BLaER1 treated with 17β-estradiol and CSF1 and Interleukin-3, amounts not matched to agents 10 nM and 100 nM (cell line): ENCODE results near the gene GNG3.
"Not testable (repeated sequence)": the region's sequence is repeated elsewhere in the genome, so short reads cannot be mapped to it uniquely, and the experiment has no call there.

ENCODE experiments used
- H3K27ac ChIP-seq, 11 experiments: shearing (Covaris generic); formaldehyde crosslinking; 2 replicates each; pipeline ENCODE4 v1.8.1; 2022
- H3K27me3 ChIP-seq, 11 experiments: shearing (Covaris generic); formaldehyde crosslinking; 2 replicates each; pipeline ENCODE4 v1.8.1; 2022
- H3K36me3 ChIP-seq, 11 experiments: shearing (Covaris generic); formaldehyde crosslinking; 2 replicates each; pipeline ENCODE4 v1.8.1; 2022
- H3K4me1 ChIP-seq, 10 experiments: shearing (Covaris generic); formaldehyde crosslinking; 2 replicates each; pipeline ENCODE4 v1.8.1; 2022
- H3K4me2 ChIP-seq, 11 experiments: shearing (Covaris generic); formaldehyde crosslinking; 2 replicates each; pipeline ENCODE4 v1.8.1; 2022
- H3K4me3 ChIP-seq, 10 experiments: shearing (Covaris generic); formaldehyde crosslinking; 2 replicates each; pipeline ENCODE4 v1.8.1; 2022
- H3K9ac ChIP-seq, 11 experiments: shearing (Covaris generic); formaldehyde crosslinking; 2 replicates each; pipeline ENCODE4 v1.8.1; 2022
- H3K9me3 ChIP-seq, 11 experiments: shearing (Covaris generic); formaldehyde crosslinking; replicated peaks in 1 of 11; 2 replicates each; pipeline ENCODE4 v1.8.1; 2022
- H4K20me1 ChIP-seq, 11 experiments: shearing (Covaris generic); formaldehyde crosslinking; 2 replicates each; pipeline ENCODE4 v1.8.1; 2022
- Cebpa-rat ChIP-seq, 11 experiments: shearing (Covaris generic); IDR thresholded peaks; 2 replicates each; pipeline ENCODE4 v1.8.1; 2022

Gene GNG3

DNA sequence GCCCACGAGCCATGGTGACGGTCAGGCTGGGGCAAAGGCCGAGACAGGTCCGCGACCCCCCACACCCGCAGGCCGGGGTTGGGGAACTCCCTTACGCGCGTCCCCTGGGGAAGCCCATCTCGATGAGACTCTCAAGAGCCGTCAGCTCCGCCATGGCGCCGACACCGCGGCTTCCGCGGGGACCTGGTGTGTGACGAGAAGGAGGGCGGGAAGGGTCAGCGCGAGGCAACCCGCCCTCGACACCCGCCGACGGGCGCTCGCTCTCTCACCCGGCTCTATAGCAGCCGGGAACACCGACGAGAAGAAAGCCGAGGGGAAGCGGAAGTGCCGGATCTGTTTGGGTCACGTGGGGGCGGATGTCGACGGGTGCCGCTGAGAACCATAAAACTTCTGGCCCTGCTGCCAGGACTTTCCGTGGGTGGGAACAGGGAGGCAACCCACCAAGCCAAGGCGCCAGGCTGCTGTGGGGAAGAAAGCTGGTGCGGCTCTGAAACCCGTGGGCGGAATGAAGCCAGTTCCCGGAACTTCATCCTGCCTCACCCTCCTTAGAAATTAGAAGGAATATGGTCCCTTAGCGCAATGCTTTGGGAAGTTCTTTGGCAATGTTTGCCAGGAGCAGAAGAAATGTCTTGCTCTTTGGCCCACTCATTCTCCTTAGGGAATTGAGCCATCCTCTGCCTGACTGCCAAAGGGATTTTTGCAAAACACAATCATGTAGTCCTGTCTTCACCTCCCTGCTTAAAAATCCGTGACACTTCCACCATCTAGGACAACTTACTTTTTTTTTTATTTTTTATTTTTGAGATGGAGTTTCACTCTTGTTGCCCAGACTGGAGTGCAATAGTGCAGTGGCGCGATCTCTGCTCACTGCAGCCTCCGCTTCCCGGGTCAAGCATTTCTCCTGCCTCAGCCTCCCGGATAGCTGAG lies 28.4 kb upstream of the GNG3 start, which contains the start of gene UBXN1:
TSS of gene UBXN1 (minus strand) at position 304 of the 927 bp plus-strand sequence. CDS start at position 154, 150 bp downstream.
- peak in 2 of 11 experiments; percentile 42 to 62; a peak in 2 of 22 replicates for TF ChIP-seq Cebpa-rat (IDR thresholded peaks at IDR 0.05)
- peak within 1 kb of the TSS; percentile 71 to 97 (median 92) for H3K4me2 ChIP-seq

DNA sequence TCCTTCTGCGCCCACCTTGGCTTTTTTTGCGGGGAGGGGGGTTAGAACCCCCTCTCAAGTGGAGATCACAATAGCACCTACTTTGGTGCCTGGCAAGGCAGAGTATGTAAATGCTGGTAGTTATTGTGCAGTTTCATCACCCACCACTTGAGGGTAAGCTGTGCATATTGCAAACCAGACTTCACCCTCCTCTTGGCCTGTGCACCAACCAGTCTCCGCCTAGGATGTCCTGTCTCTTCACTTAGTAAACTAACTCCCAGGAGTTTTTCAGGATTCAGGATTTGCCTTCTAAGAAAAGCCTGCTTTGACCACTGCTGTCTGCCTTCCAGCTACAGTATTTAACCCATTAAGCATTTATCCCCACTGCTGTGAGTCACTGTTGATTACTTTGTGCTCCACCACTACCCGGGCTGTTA lies 26.6 kb upstream of the GNG3 start:
- H3K9ac ChIP-seq = peak overlapping the region in 6 of 11 experiments; percentile 19 to 98 (median 36); a peak in 7 of 22 replicates
- H3K4me2 ChIP-seq = peak overlapping the region in 7 of 11 experiments; percentile 8 to 96 (median 44); a peak in 9 of 22 replicates
- peaks cover 35 to 48% (median 43%) of the 10 kb centered on the region in 10 experiments for H3K4me1 ChIP-seq
- no peak overlapping the region for H3K4me3 ChIP-seq
- peak overlapping the region in 9 of 11 experiments; percentile 4 to 96 (median 93); a peak in 13 of 22 replicates for H3K27ac ChIP-seq
- TF ChIP-seq Cebpa-rat (IDR thresholded peaks at IDR 0.05) = no peak
- H3K36me3 ChIP-seq = peaks cover 21 to 24% (median 23%) of the 10 kb centered on the region in 11 experiments
- H4K20me1 ChIP-seq = peaks cover 0 to 25% (median 16%) of the 10 kb centered on the region in 11 experiments; a peak in 11 of 22 replicates
- no peaks in the 10 kb centered on the region for H3K9me3 ChIP-seq
- H3K27me3 ChIP-seq = no peaks in the 10 kb centered on the region

More for the DNA sequence above, 28.4 kb upstream of the GNG3 start, which contains the start of gene UBXN1:
- Histone ChIP-seq H4K20me1 (peaks cover 0 to 26% (median 16%) of the 10 kb centered on the region in 11 experiments; a peak in 11 of 22 replicates), H3K36me3 (peaks cover 39 to 42% (median 41%) of the 10 kb centered on the region in 11 experiments), H3K9ac (peak within 1 kb of the TSS; percentile 92 to 98 (median 97)), H3K4me1 (peaks cover 35 to 51% (median 46%) of the 10 kb centered on the region in 10 experiments), H3K27ac (peak within 1 kb of the TSS; percentile 87 to 96 (median 93)), H3K27me3 (no peaks in the 10 kb centered on the region), H3K4me3 (peak within 1 kb of the TSS; percentile 81 to 99 (median 97)), H3K9me3 (no peaks in the 10 kb centered on the region)

DNA sequence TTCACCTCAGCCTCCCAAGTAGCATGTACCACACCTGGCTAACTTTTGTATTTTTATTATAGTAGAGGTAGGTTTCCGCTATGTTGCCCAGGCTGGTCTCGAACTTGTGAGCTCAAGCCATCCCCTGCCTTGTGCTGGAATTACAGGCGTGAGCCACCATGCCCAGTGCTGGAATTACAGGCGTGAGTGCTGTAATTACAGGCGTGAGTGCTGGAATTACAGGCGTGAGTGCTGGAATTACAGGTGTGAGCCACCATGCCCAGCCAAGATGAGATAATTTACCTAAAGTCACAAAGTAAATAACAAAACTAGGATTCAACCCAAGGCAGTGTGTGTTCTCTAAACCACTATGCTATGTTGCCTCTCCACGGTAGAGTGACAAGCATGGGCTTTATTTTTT lies 25.0 kb upstream of the GNG3 start:
- TF ChIP-seq Cebpa-rat (IDR thresholded peaks at IDR 0.05) = no peak

DNA sequence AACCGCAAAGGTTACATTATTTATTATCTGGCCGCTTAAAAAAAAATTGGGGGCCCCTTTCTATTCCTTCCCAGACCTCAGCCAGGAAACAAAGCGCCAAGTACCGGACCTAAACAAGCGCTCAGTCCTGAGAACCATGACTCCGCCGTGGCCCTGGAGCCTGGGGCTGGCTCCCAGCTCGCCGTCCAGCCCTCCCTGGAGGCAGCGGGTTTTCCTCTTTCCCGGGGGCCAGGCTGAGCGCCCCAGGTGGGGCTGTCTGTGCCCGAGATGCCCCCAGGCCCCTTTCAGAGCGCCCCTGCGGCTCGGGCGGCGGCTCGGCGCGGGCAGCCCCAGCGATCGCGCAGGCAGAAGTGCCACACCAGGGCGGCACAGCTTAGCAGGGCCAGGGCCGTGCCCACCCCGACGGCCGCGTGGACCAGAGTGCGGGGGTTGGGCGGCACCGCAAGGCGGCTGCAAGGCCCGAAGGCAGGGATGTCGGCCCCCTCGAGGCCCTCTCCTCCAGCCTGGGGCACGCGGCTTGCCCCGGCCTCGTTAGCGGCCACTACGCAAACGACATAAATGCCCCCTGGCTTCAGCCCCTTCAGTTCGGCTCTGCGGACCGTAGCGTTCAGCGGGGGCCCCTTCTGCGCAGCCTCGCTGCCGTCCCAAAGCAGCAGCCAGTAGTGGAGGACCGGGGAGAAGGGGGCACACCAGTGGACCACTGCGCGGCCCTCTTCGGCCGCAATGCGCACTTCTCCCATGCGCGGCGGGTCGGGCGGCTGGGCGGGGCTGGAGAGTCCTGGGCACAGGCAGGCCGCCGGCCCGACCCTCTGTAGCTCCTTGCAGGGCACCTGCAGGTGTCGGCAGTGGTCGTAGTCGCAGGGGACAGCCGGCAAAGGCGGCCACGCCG lies 19.7 kb upstream of the GNG3 start:
- Histone ChIP-seq H3K4me1 (no peaks in the 10 kb centered on the region), H4K20me1 (peaks cover 0 to 9% (median 0%) of the 10 kb centered on the region in 11 experiments; a peak in 1 of 22 replicates), H3K4me3 (no peak overlapping the region), H3K4me2 (no peak overlapping the region), H3K9ac (no peak overlapping the region), H3K9me3 (no peaks in the 10 kb centered on the region), H3K27ac (no peak overlapping the region), H3K36me3 (peaks cover 31 to 37% (median 35%) of the 10 kb centered on the region in 11 experiments), H3K27me3 (no peaks in the 10 kb centered on the region)
- TF ChIP-seq Cebpa-rat (IDR thresholded peaks at IDR 0.05) = no peak

More for the DNA sequence above, 25.0 kb upstream of the GNG3 start:
- H3K27ac ChIP-seq = no peak overlapping the region
- H3K4me1 ChIP-seq = peaks cover 22 to 32% (median 29%) of the 10 kb centered on the region in 10 experiments
- H3K36me3 ChIP-seq = peaks cover 4 to 7% (median 6%) of the 10 kb centered on the region in 11 experiments
- no peak overlapping the region for H3K4me2 ChIP-seq
- no peaks in the 10 kb centered on the region for H3K27me3 ChIP-seq
- H4K20me1 ChIP-seq = peaks cover 0 to 8% (median 4%) of the 10 kb centered on the region in 11 experiments; a peak in 8 of 22 replicates
- H3K4me3 ChIP-seq = no peak overlapping the region
- H3K9ac ChIP-seq = no peak overlapping the region
- no peaks in the 10 kb centered on the region for H3K9me3 ChIP-seq

DNA sequence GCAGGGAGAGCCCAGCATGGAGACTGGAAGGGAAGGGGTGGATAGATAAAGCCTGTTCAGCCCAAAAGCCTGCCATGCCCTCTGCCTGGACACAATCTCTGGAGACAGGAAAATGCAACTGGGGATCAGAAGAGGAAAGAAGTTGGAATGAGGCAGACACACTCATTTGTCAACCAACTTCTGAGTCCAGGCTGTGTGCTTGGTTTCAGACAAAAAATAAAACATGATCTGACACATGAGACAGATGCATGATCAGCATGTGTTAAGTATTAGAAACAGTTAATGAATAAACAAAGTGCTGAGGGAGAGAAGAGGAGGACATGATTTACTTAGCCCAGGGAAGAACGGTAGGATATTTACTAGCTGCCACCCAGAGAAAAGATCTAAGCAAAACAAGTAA lies 19.0 kb upstream of the GNG3 start:
- Histone ChIP-seq H3K36me3 (peaks cover 38 to 44% (median 42%) of the 10 kb centered on the region in 11 experiments), H3K4me1 (no peaks in the 10 kb centered on the region), H3K9me3 (no peaks in the 10 kb centered on the region), H3K4me2 (no peak overlapping the region), H3K4me3 (no peak overlapping the region), H3K9ac (0 out of 22 replicates have a peak overlapping the region, but pooled peaks of 1 of the 11 experiments have one; percentile 16), H3K27me3 (no peaks in the 10 kb centered on the region), H3K27ac (no peak overlapping the region), H4K20me1 (peaks cover 0 to 9% (median 0%) of the 10 kb centered on the region in 11 experiments; a peak in 1 of 22 replicates)
- TF ChIP-seq Cebpa-rat (IDR thresholded peaks at IDR 0.05) = no peak

DNA sequence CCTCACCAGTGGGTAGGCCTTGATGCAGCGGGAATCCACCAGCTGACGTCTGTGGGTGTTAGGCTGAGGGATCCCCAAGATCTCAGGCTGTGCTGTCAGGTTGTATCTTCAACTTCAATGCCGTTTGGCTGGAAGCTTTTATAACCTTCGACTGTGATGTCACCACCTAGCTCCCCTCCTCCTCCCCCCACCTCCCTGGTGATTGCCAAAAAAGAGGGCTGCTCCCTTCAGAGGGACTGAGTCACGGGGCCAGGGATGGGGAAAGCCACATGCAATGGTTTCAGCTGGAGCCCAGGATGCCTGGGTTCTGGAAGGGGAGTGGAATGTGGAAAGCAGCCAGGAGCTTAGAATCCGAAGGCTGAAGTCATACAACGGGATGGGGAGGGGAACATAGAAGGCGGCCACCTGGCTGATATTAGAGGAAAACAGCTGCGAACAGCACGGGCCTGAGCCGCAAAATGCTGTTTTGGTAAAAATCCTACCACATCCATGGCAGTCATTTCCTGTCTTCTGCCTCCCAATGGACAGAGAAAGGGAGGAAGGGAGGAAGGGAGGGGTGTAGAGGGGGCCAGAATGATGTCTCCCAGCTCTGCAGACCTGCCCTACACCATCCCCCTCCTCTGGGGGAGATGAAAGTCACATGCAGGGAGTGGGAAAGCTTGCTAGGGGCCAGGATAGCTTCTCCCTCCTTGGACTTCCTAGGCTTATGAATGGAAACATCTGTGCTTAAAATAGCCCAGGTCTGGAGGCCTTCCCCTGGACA lies 17.9 kb upstream of the GNG3 start, which contains the start of gene LRRN4CL:
TSS of gene LRRN4CL (minus strand) at position 110 of the 763 bp plus-strand sequence. CDS start 1,022 bp downstream, outside the sequence.
- Histone ChIP-seq H3K27ac (no peak within 1 kb of the TSS), H3K4me3 (no peak within 1 kb of the TSS), H3K9me3 (no peaks in the 10 kb centered on the region), H3K9ac (peak within 1 kb of the TSS in 6 of 11 experiments; percentile 4 to 29 (median 16); a peak in 2 of 22 replicates), H4K20me1 (peaks cover 0 to 9% (median 0%) of the 10 kb centered on the region in 11 experiments; a peak in 1 of 22 replicates), H3K4me1 (no peaks in the 10 kb centered on the region), H3K27me3 (no peaks in the 10 kb centered on the region), H3K4me2 (no peak within 1 kb of the TSS), H3K36me3 (peaks cover 40 to 55% (median 53%) of the 10 kb centered on the region in 11 experiments)
- no peak for TF ChIP-seq Cebpa-rat (IDR thresholded peaks at IDR 0.05)

DNA sequence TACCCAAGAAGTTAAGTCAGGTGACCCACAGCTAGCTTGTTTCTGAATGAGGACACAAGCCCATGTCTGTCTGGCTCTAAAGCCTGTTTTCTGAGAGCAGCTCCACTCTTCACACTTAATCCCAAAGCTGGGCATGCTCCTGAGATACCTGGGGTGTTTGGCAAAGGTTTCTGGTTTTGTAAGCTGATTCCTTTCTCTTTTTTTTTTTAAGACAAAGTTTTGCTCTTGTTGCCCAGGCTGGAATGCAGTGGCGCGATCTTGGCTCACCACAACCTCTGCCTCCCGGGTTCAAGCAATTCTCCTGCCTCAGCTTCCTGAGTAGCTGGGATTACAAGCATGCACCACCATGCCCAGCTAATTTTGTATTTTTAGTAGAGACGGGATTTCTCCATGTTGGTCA lies 13.9 kb upstream of the GNG3 start:
- peaks cover 40 to 79% (median 59%) of the 10 kb centered on the region in 11 experiments for H3K36me3 ChIP-seq
- not testable (repeated sequence) for H3K4me2 ChIP-seq, H3K4me3 ChIP-seq, H3K9me3 ChIP-seq, H3K4me1 ChIP-seq, H3K27me3 ChIP-seq, H3K27ac ChIP-seq, H4K20me1 ChIP-seq
- peak overlapping the region in 1 of 11 experiments; percentile 21; a peak in 1 of 22 replicates for H3K9ac ChIP-seq
